M059J (cell line): ENCODE measurements around the gene TCP11L2. TPM values are rescaled to one million over a fixed set of nuclear protein-coding genes. Genes with fewer than 3 reads are reported as not detected.
"Not testable (repeated sequence)": the region's sequence is repeated elsewhere in the genome, so short reads cannot be mapped to it uniquely, and the experiment has no call there.

ENCODE experiments used
- DNase-seq: peaks from one replicate; pipeline ENCODE4 v3.0.0-alpha.2; 2012; ENCODE audit warnings: low read depth
- total RNA-seq: library from RNA; depleted of rRNA; stranded (reverse); fragments of >200 nt; shearing (Covaris generic); gene quantifications from 2 replicates; pipeline ENCODE4 v1.2.3, GENCODE V29; 2014

Gene TCP11L2
- total RNA-seq, 1 experiment from 2014 or later: 15.8 TPM

GRCh38 chr12:106343214-106343528 is 40.6 kb downstream of the TCP11L2 start:
- no peak for DNase-seq

- DNase-seq: no peak
These were observed 41.6 kb downstream of the TCP11L2 start for GRCh38 chr12:106344131-106344530.

DNA sequence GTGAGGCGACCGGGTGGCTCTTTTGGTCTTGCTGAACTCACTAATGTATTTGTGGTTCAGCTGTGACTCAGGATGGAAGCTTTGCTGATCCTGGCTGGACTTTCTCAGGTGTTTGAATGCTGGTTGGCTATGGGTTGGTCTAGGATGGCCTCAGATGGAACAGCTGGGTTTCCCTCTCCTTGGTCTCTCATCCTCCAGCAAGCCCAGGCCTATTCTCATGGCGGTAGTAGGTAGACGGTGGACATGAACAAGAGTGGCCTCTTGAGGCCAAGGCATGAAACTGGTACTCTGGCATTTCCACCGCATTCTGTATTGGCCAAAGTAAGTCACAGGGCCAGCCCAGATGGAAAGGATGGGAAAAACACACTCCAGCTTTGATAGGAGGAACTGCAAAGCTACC is 43.2 kb downstream of the TCP11L2 start:
- peak; percentile 59 for DNase-seq

DNA sequence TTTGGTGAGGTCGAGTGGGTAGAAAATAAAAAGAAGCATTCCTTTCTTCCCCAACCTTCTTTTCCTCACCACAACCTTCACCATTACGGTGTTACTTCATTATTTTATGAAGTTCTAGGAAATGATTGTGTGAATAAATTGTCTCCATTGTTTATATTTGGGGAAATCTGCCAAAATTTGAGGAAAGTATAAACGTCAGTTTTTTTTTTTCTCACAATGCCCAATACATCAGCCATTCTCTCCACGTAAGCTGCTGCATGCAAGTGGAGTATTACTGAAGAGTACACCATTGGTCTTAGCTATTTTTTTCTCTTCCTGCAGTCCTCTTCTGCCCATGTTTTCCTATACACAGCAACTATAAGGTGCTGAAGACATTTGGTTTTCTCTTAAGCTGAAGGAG is 45.9 kb downstream of the TCP11L2 start:
- no peak for DNase-seq

DNA sequence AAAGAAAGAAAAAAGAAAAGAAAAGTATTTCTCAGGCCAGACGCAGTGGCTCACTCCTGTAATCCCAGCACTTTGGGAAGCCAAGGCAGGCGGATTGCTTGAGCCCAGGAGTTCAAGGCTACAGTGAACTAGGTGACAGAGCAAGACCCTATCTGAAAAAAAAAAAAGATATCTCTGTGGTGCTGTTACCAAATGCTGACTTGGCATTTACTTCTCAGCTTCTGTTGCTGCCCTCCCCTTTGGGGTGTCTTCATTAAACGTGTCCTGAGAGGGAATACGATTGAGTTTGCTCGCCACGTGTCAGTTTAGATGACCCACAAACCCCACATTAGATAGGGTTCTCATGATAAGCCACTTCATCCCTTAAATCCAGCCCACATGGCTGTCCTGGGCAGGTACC is 50.6 kb downstream of the TCP11L2 start:
- DNase-seq: no peak

DNA sequence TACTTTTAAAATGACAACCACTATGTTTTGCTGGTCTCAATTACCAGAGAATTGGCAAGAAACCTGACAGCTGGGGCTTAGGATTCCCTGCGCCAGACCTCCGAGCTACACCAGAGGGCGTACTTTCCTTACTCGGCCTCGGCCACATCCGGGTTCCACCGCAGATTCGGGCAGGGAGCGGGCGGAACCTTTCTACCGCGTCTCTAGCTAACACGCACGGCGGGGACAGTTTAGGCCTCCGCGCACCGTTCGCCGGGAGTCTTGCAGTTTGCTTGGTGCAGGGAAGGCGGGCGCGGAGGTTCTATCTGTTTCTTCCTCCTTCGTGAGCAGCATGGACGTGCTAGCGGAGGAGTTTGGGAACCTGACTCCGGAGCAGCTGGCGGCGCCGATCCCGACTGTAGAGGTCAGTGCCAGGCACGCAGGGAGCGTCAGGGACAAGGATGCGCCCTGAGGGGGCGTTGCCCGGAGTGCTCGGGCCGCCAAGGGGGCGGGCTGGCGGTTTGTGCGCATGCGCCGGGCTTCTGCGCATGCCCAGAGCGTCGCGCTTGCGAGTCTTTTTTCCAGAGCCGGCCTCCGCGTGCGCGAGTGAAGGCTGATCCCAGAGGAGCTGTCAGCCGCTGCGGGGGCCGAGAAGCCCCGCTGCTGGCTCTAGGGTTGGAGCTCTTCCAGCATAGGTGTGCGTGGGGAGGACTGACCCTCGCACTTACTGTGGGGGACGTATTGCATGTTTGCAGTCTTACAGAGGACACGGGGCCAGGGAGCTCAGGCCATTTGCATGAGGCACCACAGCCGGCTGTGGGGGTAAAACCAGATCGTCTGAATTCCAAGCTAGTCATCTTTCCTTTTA is 55.2 kb downstream of the TCP11L2 start, which contains the start of gene POLR3B:
POLR3B (plus strand) TSS at position 200 of the 847 bp plus-strand sequence; CDS start at position 332, 132 bp downstream.
- peak; percentile 91 for DNase-seq

DNA sequence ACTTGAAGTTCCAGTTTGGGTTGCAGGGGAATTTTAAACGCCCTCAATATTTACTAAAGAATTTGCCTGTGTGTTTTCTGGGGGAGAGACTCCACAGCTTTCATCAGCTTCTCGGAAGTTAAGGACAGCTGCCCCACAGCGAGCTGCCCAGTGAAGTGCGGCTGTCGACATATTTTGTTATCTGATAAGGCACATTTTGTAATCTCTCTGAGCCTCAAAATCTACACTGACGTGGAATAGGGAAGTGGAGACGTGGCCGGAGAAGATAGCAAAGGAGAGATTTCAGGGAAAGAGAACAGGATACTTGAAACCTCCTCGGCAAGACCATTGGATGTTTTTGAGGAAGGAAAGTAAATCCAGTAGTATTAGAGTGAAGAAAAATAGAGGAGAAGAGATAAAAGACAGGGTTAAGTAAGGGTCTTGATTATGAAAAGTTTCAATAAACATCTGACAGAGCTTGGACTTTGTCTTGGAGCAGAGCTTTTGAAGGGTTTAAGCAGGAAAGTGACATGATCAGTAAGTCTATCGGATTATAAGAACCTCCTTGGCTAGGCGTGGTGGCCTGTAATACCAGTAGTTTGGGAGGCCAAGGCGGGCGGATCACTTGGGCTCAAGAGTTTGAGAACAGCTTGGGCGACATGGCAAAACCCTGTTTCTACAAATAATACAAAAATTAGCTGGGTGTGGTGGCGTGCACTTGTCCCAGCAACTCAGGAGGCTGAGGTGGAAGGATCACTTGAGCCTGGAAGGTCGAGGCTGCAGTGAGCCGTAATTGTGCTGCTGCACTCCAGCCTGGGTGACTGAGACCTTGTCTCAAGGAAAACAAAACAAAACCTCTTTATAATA is 56.1 kb downstream of the TCP11L2 start:
- DNase-seq: peak; percentile 39

DNA sequence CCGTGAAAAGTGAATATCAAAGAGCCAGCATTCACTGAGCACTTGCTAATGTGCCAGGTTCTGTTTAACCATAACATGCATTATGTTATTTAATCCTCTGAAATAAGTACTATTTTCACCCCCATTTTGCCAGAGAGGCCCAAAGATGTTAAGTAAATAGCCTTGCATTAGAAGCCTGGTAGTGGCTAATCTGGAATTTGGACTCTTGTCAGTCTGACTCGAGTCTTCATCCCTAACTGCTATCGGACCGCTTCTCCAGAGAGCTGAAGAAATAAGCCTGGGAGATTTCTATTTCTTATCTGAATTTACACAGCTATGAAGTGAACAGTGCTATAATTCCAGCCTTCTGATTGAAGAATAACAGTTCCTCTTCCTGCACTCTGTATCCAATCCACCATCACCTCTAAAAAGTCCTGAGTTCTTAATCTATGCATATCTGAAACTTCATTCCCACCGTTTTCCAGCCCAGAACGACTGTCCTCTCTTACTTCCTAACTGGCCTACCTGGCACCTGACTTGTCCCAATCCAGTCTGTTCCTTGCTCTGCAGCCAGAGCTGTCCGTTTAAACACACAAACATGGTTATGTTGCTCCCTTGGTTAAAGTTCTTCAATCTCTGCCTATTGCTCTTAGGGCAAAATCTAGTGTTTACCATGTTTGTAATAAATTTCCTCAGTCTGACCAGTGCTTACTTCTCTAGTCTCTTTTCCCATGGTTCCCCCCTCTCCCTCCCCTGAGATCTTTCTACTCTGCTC is 57.3 kb downstream of the TCP11L2 start:
- no peak for DNase-seq

- no peak for DNase-seq
These were observed 58.0 kb downstream of the TCP11L2 start for GRCh38 chr12:106360400-106360994.

GRCh38 chr12:106362971-106363370 is 60.4 kb downstream of the TCP11L2 start:
- no peak for DNase-seq

DNA sequence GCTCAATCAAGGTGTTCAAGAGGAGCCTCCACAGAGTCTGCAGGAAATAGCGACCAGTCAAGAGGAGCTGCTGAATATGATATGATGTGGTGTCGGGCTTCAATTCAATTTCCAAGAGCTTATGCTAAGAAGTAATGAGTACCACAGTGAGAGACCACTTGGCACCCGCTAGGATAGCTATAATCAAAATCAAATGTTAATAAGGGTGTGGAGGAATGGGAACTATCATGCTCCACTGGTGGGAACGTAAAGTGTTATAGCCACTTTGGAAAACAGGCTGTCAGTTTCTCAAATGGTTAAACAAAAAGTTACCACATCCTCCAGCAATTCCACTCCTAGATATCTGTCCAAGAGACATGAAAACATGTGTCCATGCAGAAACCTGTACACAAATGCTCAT is 61.7 kb downstream of the TCP11L2 start:
- DNase-seq: no peak

- peak; percentile 74 for DNase-seq
These were observed 67.3 kb downstream of the TCP11L2 start for GRCh38 chr12:106369624-106370346.

DNA sequence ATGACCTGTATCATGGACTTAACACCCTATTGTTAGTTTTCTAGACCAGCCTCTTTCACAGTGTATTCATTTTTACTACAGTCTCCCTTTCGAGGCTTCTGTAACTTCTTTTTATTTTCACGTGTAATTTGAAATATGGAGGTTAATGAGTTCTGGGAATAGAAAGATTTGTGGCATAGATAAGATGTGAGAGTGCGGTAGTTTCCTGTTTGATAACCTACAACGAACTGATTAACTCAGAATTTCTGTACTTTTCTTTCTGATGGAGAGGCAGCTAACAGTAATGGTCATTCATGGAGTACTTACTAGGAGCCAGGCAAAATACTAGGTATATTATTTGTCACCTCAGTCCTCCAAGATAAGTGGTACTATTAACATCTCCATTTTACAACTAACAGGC is 76.3 kb downstream of the TCP11L2 start:
- DNase-seq: no peak

- DNase-seq: no peak
These were observed 78.4 kb downstream of the TCP11L2 start for GRCh38 chr12:106380954-106381353.

GRCh38 chr12:106381866-106382265 is 79.3 kb downstream of the TCP11L2 start:
- DNase-seq: not testable (repeated sequence)

DNA sequence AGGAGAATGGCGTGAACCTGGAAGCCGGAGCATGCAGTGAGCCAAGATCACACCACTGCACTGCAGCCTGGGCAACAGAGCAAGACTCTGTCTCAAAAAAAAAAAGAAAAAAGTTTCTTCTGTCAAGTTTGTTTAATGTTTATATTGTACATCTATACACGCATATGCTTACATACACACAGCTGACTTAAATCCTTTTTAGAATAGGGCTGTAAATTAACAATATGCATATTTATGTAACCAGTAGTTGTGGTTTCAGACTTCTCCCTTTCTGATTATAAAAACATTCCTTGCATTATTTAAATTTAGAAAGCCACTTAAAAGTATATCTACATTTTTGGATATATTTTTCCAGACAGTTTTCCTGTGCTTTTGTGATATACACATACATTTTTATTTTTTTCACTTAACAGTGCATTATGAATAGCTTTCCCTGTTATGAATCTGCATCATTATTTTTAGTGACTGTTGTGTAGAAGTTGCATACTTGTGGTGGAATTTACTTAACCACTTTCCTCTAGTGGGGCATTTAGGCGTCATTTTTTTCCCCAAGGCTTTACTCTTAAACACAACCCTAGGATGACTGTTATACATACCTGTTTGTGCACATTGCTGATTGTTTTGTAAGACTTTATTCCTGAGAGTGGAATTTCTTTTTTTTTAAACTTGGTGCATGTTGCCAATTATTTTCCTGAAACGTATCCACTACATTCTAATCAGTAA is 84.4 kb downstream of the TCP11L2 start:
- peak; percentile 17 for DNase-seq

GRCh38 chr12:106387848-106388377 is 85.4 kb downstream of the TCP11L2 start:
- DNase-seq: no peak

DNA sequence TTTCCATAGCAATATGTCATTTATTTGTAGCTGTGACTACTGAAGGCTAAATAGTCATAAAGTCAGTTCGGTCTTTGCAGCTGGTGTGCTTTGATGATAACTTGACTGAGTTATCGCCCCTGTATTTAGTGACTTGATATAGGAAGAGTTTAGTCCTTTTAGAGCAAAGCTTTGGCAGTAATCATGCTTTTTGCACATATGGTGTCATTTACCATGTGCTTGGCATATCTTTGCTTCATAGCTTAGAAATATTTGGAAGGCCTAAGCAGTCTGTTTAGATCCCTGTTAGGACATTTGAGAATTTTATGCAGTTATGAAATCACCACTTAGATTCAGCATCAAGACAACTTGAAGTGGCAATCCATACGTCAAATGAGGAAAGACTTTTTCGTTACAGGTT is 86.6 kb downstream of the TCP11L2 start:
- DNase-seq: no peak

- DNase-seq: no peak
These were observed 90.2 kb downstream of the TCP11L2 start for GRCh38 chr12:106392759-106393158.
